Measurements from ENCODE around the gene MAP2K5. TPM values are rescaled to one million over a fixed set of nuclear protein-coding genes. Genes with fewer than 3 reads are reported as not detected.

Gene MAP2K5
- total and polyA plus RNA-seq, 7 donors = 9.8 to 24.0 (median 16.5) TPM

DNA sequence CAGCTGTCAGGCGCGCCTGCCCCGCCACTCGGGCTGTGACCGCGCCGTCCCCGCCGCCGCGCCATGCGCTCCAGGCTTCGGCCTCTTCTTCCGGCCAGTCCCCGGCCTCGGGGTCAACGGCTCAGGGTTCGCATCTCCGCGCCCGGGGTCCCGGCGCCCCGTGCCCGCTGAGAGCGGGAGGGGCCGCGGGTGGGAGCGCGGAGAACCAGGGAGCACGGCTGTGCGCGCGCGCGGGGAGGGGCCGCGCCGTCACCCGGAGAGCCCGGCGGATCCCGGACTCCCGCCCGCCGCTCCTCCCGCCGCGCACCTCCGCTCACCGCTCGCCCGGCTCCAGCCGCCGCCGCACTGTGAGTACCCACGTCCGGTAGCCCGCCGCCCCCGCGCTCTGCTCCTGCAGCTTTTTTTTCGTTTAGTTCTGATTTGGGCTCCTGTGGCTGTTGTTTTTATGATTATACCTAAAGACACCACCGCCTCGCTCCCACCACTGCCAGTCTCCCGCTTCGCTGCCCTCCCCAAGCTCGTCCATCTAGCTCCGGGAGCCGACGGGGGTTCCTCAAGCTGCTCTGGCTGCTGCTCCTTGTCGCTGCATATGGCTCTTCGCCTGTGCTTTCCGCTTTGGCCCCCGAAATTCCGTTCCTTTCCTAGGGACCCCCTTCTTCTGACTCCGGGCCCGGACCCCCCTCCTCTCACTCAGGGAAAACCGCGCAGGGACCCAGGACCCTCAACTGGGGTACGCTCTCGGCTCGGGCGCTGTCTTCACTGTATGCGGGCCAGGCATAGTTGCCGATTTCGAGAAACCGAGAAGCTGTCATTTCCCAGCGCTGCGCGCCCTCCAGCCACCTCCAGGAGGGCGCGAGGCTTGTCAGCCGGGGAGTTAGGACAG, 281.1 kb downstream of the MAP2K5 start:
- H3K27ac ChIP-seq = no peak overlapping the region
- peak overlapping the region; percentile 58 for H3K4me3 ChIP-seq
- peaks cover 13% of the 10 kb centered on the region for H3K4me1 ChIP-seq
- peak in 1 of 2 donors; percentile 42 for DNase-seq
- WGBS, 3 donors = 3 to 5% (median 3%) methylated on average over 57 to 94 of the region's 94 CpGs
- no peaks in the 10 kb centered on the region for H3K9me3 ChIP-seq
- intact Hi-C loops (cut with DNase I) = no loop called here
- ATAC-seq = no peak
- no peaks in the 10 kb centered on the region for H3K36me3 ChIP-seq (ENCODE audit: insufficient read depth in 1 of 2, low read depth in 1 of 2)
- peaks cover 0 to 99% (median 69%) of the 10 kb centered on the region in 3 donors for H3K27me3 ChIP-seq (ENCODE audit: insufficient read depth in 3 of 3, low read length in 2 of 3)
- TF ChIP-seq, protein P1, sequence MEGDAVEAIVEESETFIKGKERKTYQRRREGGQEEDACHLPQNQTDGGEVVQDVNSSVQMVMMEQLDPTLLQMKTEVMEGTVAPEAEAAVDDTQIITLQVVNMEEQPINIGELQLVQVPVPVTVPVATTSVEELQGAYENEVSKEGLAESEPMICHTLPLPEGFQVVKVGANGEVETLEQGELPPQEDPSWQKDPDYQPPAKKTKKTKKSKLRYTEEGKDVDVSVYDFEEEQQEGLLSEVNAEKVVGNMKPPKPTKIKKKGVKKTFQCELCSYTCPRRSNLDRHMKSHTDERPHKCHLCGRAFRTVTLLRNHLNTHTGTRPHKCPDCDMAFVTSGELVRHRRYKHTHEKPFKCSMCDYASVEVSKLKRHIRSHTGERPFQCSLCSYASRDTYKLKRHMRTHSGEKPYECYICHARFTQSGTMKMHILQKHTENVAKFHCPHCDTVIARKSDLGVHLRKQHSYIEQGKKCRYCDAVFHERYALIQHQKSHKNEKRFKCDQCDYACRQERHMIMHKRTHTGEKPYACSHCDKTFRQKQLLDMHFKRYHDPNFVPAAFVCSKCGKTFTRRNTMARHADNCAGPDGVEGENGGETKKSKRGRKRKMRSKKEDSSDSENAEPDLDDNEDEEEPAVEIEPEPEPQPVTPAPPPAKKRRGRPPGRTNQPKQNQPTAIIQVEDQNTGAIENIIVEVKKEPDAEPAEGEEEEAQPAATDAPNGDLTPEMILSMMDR (IDR thresholded peaks at IDR 0.05) = no peak

- 13 to 16% (median 15%) methylated on average over 21 of the region's 21 CpGs for WGBS, 3 donors
- H3K36me3 ChIP-seq (ENCODE audit: insufficient read depth in 1 of 2, low read depth in 1 of 2) = no peaks in the 10 kb centered on the region
- DNase-seq (peak in 1 of 2 donors; percentile 47), ATAC-seq (no peak)
- TF ChIP-seq, protein P1 (IDR thresholded peaks at IDR 0.05) = no peak
- H3K4me3 ChIP-seq = no peak overlapping the region
- peaks cover 0 to 100% (median 74%) of the 10 kb centered on the region in 3 donors for H3K27me3 ChIP-seq (ENCODE audit: insufficient read depth in 3 of 3, low read length in 2 of 3)
- H3K4me1 ChIP-seq = peaks cover 13% of the 10 kb centered on the region
- H3K9me3 ChIP-seq = no peaks in the 10 kb centered on the region
- H3K27ac ChIP-seq = no peak overlapping the region
- intact Hi-C loops (cut with DNase I) = no loop called here
Measured at GRCh38 chr15:67824197-67824968, 281.9 kb downstream of the MAP2K5 start.

DNA sequence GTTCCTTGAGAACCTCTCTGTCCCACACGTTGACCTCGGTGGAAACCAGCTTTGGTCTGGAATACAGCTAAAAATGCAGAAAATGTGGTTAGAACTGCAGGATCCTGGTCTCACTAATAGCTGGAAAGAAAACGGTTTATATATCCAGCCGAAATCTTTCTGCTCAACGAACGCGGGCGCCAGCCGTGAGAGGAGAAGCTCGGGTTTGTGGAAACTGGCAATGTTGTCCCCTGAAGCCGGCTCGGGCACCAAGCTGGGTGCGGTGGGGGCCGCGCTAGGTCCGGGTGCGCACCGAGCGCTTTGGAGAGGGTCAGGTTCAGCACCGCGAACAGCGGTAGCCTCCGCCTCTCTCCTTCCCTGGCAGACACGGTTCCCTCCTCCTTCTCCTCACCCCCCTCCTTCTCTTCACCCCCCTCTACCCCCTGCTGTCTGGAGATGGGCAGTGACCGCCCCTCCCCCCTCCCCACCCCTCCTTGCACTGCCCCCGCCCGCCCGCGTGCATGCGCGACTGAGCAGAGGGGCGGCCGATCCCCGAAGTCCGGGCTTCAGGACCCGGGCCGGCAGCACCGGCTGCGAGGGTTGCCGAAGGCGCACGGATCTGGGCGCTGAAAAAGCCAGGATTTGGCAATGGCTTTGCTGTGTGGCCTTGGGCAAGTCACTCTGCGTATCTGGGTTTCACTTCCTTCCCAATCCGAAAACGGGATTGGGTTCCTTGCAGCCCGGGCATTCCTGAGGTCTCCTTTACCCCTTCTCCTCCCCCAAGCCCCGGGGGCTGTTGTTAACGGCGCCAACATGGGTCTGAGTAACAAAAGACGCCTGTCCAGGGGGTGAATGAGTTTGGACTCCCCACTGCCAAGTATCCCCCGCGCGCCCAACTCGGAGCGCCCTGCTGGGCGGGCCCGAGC, 282.7 kb downstream of the MAP2K5 start, which contains the start of gene SKOR1:
Gene SKOR1, plus strand, starts transcription at position 534 of the 905 bp plus-strand sequence. Its CDS starts 94 bp downstream, at position 628.
- Histone ChIP-seq H3K4me3 (peak within 1 kb of the TSS; percentile 32), H3K9me3 (no peaks in the 10 kb centered on the region), H3K27ac (no peak within 1 kb of the TSS), H3K36me3 (ENCODE audit: insufficient read depth in 1 of 2, low read depth in 1 of 2) (no peaks in the 10 kb centered on the region), H3K27me3 (ENCODE audit: insufficient read depth in 3 of 3, low read length in 2 of 3) (peaks cover 0 to 100% (median 70%) of the 10 kb centered on the region in 3 donors), H3K4me1 (peaks cover 13% of the 10 kb centered on the region)
- intact Hi-C loops (cut with DNase I) = no loop called here
- DNase-seq (peak in 1 of 2 donors; percentile 46), ATAC-seq (peak in 2 of 4 donors; percentile 48 to 53)
- TF ChIP-seq, protein P1 (IDR thresholded peaks at IDR 0.05) = no peak
- WGBS, 3 donors = 1% methylated on average over 49 to 57 of the region's 58 CpGs

All from psoas muscle (tissue), 8 donors.